ENCODE results near the gene GEMIN4. TPM values are rescaled to one million over a fixed set of nuclear protein-coding genes. Genes with fewer than 3 reads are reported as not detected.

GEMIN4 gene
- polyA plus RNA-seq, 2 of the 4 experiments (the other 2 are of a cell fraction), result 36.1 to 47.6 TPM

GRCh38 chr17:752002-752619 lies at the start of gene GEMIN4 (continued):
- TF ChIP-seq ESRRA (IDR thresholded peaks at IDR 0.05; ENCODE audit: borderline replicate concordance, low read length), result no peak
- TF ChIP-seq ZSCAN20 (CRISPR knock-in tag; IDR thresholded peaks at IDR 0.05), result no peak

GRCh38 chr17:801660-802059 lies 49.6 kb upstream of the GEMIN4 start:
- WGBS (ENCODE audit: missing lambda C conversion rate), result 63% methylated on average over 6 of the region's 6 CpGs
- no peak overlapping the region for H3K4me2 ChIP-seq
- H3K9me3 ChIP-seq, result no peaks in the 10 kb centered on the region
- ChIA-PET POLR2A (interaction anchor here (1.3 kb wide), 1 partner anchor 180 kb away, joined by 3 read pairs; no protein-coding TSS in a partner anchor), CTCF (interaction anchor here (0.6 to 19.5 kb wide), 3 partner anchors 178 to 252 kb away, joined by 4 to 428 read pairs (median 31); partner anchors contain the start of genes NXN and TIMM22)
- no peak overlapping the region for H3K4me3 ChIP-seq
- ATAC-seq, result peak in 1 of 2 experiments; percentile 9; a peak in 1 of 6 replicates
- H3K4me1 ChIP-seq, result no peaks in the 10 kb centered on the region
- no peak for FAIRE-seq
- DNase-seq (ENCODE audit: low read depth in 1 of 2, low spot score in 1 of 2), result no peak
- no peak for TF ChIP-seq JUN (IDR thresholded peaks at IDR 0.05)
- H3K27ac ChIP-seq, result no peak overlapping the region; a peak in 1 of 6 replicates

GRCh38 chr17:800446-801242 lies 48.6 kb upstream of the GEMIN4 start:
- TF ChIP-seq MAZ (IDR thresholded peaks at IDR 0.05; ENCODE audit: borderline replicate concordance, low read depth, low read length) (no peak), KDM5A (IDR thresholded peaks at IDR 0.05) (no peak), SREBF2 (IDR thresholded peaks at IDR 0.05) (no peak), NR3C1 (IDR thresholded peaks at IDR 0.05) (no peak), ESRRA (IDR thresholded peaks at IDR 0.05; ENCODE audit: borderline replicate concordance, low read length) (no peak), REST (IDR thresholded peaks at IDR 0.05) (no peak), ZC3H11A (IDR thresholded peaks at IDR 0.05) (no peak), RCOR1 (IDR thresholded peaks at IDR 0.05; ENCODE audit: low read depth, low read length) (no peak), POLR2A (IDR thresholded peaks at IDR 0.05; ENCODE audit: low read length) (no peak), E2F6 (IDR thresholded peaks at IDR 0.05; ENCODE audit: borderline replicate concordance, low read depth) (no peak), CHD2 (IDR thresholded peaks at IDR 0.05; ENCODE audit: low read length, partially characterized antibody) (no peak), CEBPB (IDR thresholded peaks at IDR 0.05) (no peak), JUN (IDR thresholded peaks at IDR 0.05) (no peak), HOXB13 (CRISPR knock-in tag; IDR thresholded peaks at IDR 0.05; ENCODE audit: low read depth) (no peak), BCL3 (IDR thresholded peaks at IDR 0.05) (no peak)
- Histone ChIP-seq H3K27ac (no peak overlapping the region), H3K4me2 (no peak overlapping the region), H3K4me1 (no peaks in the 10 kb centered on the region), H3K9me3 (no peaks in the 10 kb centered on the region), H3K4me3 (no peak overlapping the region)
- DNase-seq (ENCODE audit: low read depth in 1 of 2, low spot score in 1 of 2), result no peak
- POLR2A ChIA-PET, result interaction anchor here (0.5 to 1.3 kb wide), 2 partner anchors 13 to 181 kb away, joined by 3 read pairs; no protein-coding TSS in a partner anchor
- no peak for ATAC-seq
- CTCF ChIA-PET, result interaction anchor here (1.0 to 19.5 kb wide), 4 partner anchors 8 to 199 kb away, joined by 4 to 428 read pairs (median 18); partner anchors contain the start of genes NXN and TIMM22
- no peak for FAIRE-seq
- WGBS (ENCODE audit: missing lambda C conversion rate), result 91% methylated on average over 39 of the region's 39 CpGs
